Endodermal cell (in vitro differentiated cells): ENCODE results near the gene GPR162. TPM values are rescaled to one million over a fixed set of nuclear protein-coding genes. Genes with fewer than 3 reads are reported as not detected.

ENCODE experiments used
- DNase-seq: peaks from one replicate; pipeline ENCODE4 v3.0.0-alpha.2; 2017
- H3K27ac ChIP-seq: 2 replicates; pipeline ENCODE4 v1.5.1; 2013; ENCODE audit warnings: mild to moderate bottlenecking, low read depth, low read length, moderate library complexity
- H3K27me3 ChIP-seq: 2 replicates; pipeline ENCODE4 v1.6.1; 2013; ENCODE audit warnings: mild to moderate bottlenecking, low read length, moderate library complexity; ENCODE audit not compliant: insufficient read depth, control insufficient read depth, poor library complexity, severe bottlenecking
- H3K36me3 ChIP-seq: 2 replicates; pipeline ENCODE4 v1.7.0; 2013; ENCODE audit warnings: mild to moderate bottlenecking, low read length, moderate library complexity; ENCODE audit not compliant: control insufficient read depth, insufficient read depth
- H3K4me1 ChIP-seq: one replicate; pipeline ENCODE4 v1.7.0; 2013; ENCODE audit warnings: low read length; ENCODE audit not compliant: control insufficient read depth, insufficient read depth
- H3K4me3 ChIP-seq: 2 replicates; pipeline ENCODE4 v1.5.1; 2013; ENCODE audit warnings: mild to moderate bottlenecking, low read length, moderate library complexity
- H3K9ac ChIP-seq: 2 replicates; pipeline ENCODE4 v1.6.1; 2013; ENCODE audit warnings: mild to moderate bottlenecking, low read length, moderate library complexity; ENCODE audit not compliant: poor library complexity, severe bottlenecking; ENCODE audit errors: extremely low read depth
- H3K9me3 ChIP-seq: 2 replicates; pipeline ENCODE4 v1.6.1; 2013; ENCODE audit warnings: mild to moderate bottlenecking, low read length, moderate library complexity; ENCODE audit not compliant: control insufficient read depth
- H3K27ac Mint-ChIP-seq: 2 replicates; pipeline ENCODE4 v1.8.0; 2020; ENCODE audit warnings: mixed read lengths
- H3K27me3 Mint-ChIP-seq: 2 replicates; pipeline ENCODE4 v1.8.0; 2021; ENCODE audit warnings: mild to moderate bottlenecking, mixed read lengths; ENCODE audit not compliant: insufficient read depth
- H3K36me3 Mint-ChIP-seq: 2 replicates; pipeline ENCODE4 v1.8.0; 2020; ENCODE audit warnings: low read depth, mixed read lengths
- H3K4me1 Mint-ChIP-seq: 2 replicates; pipeline ENCODE4 v1.8.0; 2020; ENCODE audit warnings: mixed read lengths
- H3K4me3 Mint-ChIP-seq: 2 replicates; pipeline ENCODE4 v1.8.0; 2020; ENCODE audit warnings: mild to moderate bottlenecking, moderate library complexity, mixed read lengths
- H3K9me3 Mint-ChIP-seq: 2 replicates; pipeline ENCODE4 v1.8.0; 2020; ENCODE audit warnings: mild to moderate bottlenecking, mixed read lengths
- WGBS, 2 experiments: methylation state at CpG; one replicate each; pipeline versions ENCODE4 v1.1.5 to v1.1.7; 2013; ENCODE audit warnings: missing lambda C conversion rate in 2 of 2, mixed read lengths in 1 of 2; ENCODE audit not compliant: insufficient coverage in 1 of 2, insufficient read length in 1 of 2; 5-methylcytosine and 5-hydroxymethylcytosine counted together
- total RNA-seq, 2 donors: library from RNA; stranded (reverse); fragmentation: NEBNext Ultra II Directional in 1 of 2; extraction: Animal tissue kit (Norgen Biotek cat#: 25700) in 1 of 2; gene quantifications; 2 replicates in 1 of 2; 3 replicates in 1 of 2; pipeline ENCODE4 v1.2.1, GENCODE V29; 2021
- TF ChIP-seq, protein P1 (sequence below): fragments of 200-600 bp; sonication (generic); conservative IDR thresholded peaks from 2 replicates; pipeline ENCODE4 v1.5.0; 2021; ENCODE audit warnings: antibody characterized with exemption, mild to moderate bottlenecking

GPR162 gene
- total RNA-seq, 2 donors from 2014 or later, result 14.7 to 15.0 TPM

DNA sequence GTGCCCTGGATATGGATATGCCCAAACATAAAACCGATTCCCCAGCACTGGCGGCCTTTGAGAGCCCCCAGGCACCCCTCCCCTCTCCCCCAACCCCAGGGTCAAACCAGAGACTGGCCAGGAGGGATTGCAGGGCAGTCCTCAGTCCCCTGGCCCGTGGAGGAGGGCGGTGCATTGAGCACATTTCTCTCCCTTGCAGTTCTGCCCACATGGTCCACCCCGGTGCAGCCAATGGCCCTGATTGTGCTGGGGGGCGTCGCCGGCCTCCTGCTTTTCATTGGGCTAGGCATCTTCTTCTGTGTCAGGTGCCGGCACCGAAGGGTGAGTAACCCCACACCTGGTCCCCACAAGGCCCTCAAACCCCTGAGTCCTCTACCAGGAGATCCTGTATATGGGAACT lies 3.4 kb upstream of the GPR162 start:
- peaks cover 33% of the 10 kb centered on the region for H3K27me3 ChIP-seq
- peak; percentile 90 for DNase-seq
- TF ChIP-seq, protein P1, sequence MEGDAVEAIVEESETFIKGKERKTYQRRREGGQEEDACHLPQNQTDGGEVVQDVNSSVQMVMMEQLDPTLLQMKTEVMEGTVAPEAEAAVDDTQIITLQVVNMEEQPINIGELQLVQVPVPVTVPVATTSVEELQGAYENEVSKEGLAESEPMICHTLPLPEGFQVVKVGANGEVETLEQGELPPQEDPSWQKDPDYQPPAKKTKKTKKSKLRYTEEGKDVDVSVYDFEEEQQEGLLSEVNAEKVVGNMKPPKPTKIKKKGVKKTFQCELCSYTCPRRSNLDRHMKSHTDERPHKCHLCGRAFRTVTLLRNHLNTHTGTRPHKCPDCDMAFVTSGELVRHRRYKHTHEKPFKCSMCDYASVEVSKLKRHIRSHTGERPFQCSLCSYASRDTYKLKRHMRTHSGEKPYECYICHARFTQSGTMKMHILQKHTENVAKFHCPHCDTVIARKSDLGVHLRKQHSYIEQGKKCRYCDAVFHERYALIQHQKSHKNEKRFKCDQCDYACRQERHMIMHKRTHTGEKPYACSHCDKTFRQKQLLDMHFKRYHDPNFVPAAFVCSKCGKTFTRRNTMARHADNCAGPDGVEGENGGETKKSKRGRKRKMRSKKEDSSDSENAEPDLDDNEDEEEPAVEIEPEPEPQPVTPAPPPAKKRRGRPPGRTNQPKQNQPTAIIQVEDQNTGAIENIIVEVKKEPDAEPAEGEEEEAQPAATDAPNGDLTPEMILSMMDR, result no peak

DNA sequence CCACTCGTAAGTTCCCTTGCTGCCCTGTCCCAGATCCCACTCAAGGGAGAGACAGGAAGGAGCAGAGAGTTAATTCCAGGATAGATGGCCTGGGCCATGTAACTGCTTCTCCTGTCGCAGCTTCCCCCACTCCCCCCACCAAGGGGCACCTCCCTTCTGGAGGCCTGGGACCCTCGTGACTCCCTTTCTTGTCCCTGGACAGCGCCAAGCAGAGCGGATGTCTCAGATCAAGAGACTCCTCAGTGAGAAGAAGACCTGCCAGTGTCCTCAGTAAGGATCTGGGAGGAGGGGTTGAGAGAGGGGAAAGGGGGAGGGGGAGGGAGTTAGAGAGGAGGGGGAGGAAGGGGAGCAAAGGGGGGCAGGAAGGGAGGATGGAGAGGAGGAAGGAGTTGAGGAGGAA lies 3.0 kb upstream of the GPR162 start:
- H3K4me3 Mint-ChIP-seq, result no peak overlapping the region
- H3K27me3 Mint-ChIP-seq, result peaks cover 80% of the 10 kb centered on the region
- H3K36me3 ChIP-seq, result no peaks in the 10 kb centered on the region
- no peak overlapping the region for H3K4me3 ChIP-seq
- no peak for DNase-seq
- H3K4me1 ChIP-seq, result peaks cover 9% of the 10 kb centered on the region
- H3K36me3 Mint-ChIP-seq, result no peaks in the 10 kb centered on the region
- WGBS, 2 experiments, result 92% methylated on average over 5 of the region's 5 CpGs; no CpG with 5 or more reads in 1 of the 2 experiments
- H3K27ac ChIP-seq, result peak overlapping the region; percentile 58
- H3K27me3 ChIP-seq, result peaks cover 35% of the 10 kb centered on the region
- peaks cover 52% of the 10 kb centered on the region for H3K4me1 Mint-ChIP-seq
- H3K9ac ChIP-seq, result no peak overlapping the region
- peak overlapping the region; percentile 68 for H3K27ac Mint-ChIP-seq
- no peaks in the 10 kb centered on the region for H3K9me3 ChIP-seq
- no peaks in the 10 kb centered on the region for H3K9me3 Mint-ChIP-seq
- TF ChIP-seq, protein P1, result no peak

More for the DNA sequence above, 3.4 kb upstream of the GPR162 start:
- WGBS, 2 experiments, result 75 to 85% methylated on average over 7 to 10 of the region's 10 CpGs
- Mint-ChIP-seq H3K4me1 (peaks cover 52% of the 10 kb centered on the region), H3K9me3 (no peaks in the 10 kb centered on the region), H3K27me3 (peaks cover 80% of the 10 kb centered on the region), H3K4me3 (no peak overlapping the region), H3K36me3 (no peaks in the 10 kb centered on the region), H3K27ac (peak overlapping the region; percentile 68)
- Histone ChIP-seq H3K36me3 (no peaks in the 10 kb centered on the region), H3K27ac (peak overlapping the region; percentile 58), H3K4me3 (no peak overlapping the region), H3K4me1 (peaks cover 9% of the 10 kb centered on the region), H3K9me3 (no peaks in the 10 kb centered on the region), H3K9ac (no peak overlapping the region)

GRCh38 chr12:6819106-6820030 lies 2.3 kb upstream of the GPR162 start:
- WGBS, 2 experiments, result 82 to 86% methylated on average over 8 to 13 of the region's 13 CpGs
- Histone ChIP-seq H3K36me3 (no peaks in the 10 kb centered on the region), H3K4me1 (peaks cover 7% of the 10 kb centered on the region), H3K9me3 (no peaks in the 10 kb centered on the region), H3K9ac (no peak overlapping the region), H3K4me3 (no peak overlapping the region), H3K27me3 (peaks cover 30% of the 10 kb centered on the region), H3K27ac (no peak overlapping the region)
- H3K27ac Mint-ChIP-seq, result peak overlapping the region; percentile 32
- H3K4me3 Mint-ChIP-seq, result no peak overlapping the region
- peak; percentile 72 for DNase-seq
- H3K4me1 Mint-ChIP-seq, result peaks cover 48% of the 10 kb centered on the region
- H3K27me3 Mint-ChIP-seq, result peaks cover 80% of the 10 kb centered on the region
- H3K36me3 Mint-ChIP-seq, result no peaks in the 10 kb centered on the region
- H3K9me3 Mint-ChIP-seq, result no peaks in the 10 kb centered on the region
- TF ChIP-seq, protein P1, result peak; percentile 54
